HepG2 (cell line): ENCODE results near the gene ARHGAP30. TPM values are rescaled to one million over a fixed set of nuclear protein-coding genes. Genes with fewer than 3 reads are reported as not detected.

ENCODE experiments used
- ARID5B ChIP-seq: IDR thresholded peaks from 2 replicates; pipeline ENCODE4 v1.4.0; 2020; ENCODE audit warnings: mild to moderate bottlenecking, missing genetic modification reagents
- FOXK1 ChIP-seq: sonication (generic); formaldehyde crosslinking; IDR thresholded peaks from 2 replicates; pipeline ENCODE4 v1.4.0; 2020; ENCODE audit warnings: low read depth, missing genetic modification reagents, borderline replicate concordance
- JUNB ChIP-seq: sonication (generic); formaldehyde crosslinking; IDR thresholded peaks from 2 replicates; pipeline ENCODE4 v1.8.0; 2022; ENCODE audit warnings: missing genetic modification reagents, mild to moderate bottlenecking, borderline replicate concordance
- JUND ChIP-seq: sonication (generic); formaldehyde crosslinking; IDR thresholded peaks from 2 replicates; pipeline ENCODE4 v1.8.0; 2022; ENCODE audit warnings: mild to moderate bottlenecking, missing genetic modification reagents
- MXD1 ChIP-seq: sonication (generic); formaldehyde crosslinking; IDR thresholded peaks from 2 replicates; pipeline ENCODE4 v1.4.0; 2020; ENCODE audit warnings: mild to moderate bottlenecking, missing genetic modification reagents
- PCBP1 ChIP-seq: fragments of 200-400 bp; formaldehyde crosslinking; IDR thresholded peaks from 2 replicates; pipeline ENCODE4 v1.6.1; 2017; ENCODE audit warnings: mild to moderate bottlenecking, low read depth, low read length, borderline replicate concordance
- SETDB1 ChIP-seq: sonication (generic); formaldehyde crosslinking; IDR thresholded peaks from 2 replicates; pipeline ENCODE4 v1.5.1; 2020; ENCODE audit warnings: missing genetic modification reagents, mild to moderate bottlenecking, borderline replicate concordance
- TERF1 ChIP-seq: sonication (generic); formaldehyde crosslinking; IDR thresholded peaks from 2 replicates; pipeline ENCODE4 v1.8.0; 2022; ENCODE audit warnings: mild to moderate bottlenecking, missing genetic modification reagents, moderate library complexity
- TFDP1 ChIP-seq: IDR thresholded peaks from 2 replicates; pipeline ENCODE4 v1.6.1; 2016; ENCODE audit warnings: missing compliant biosample characterization, missing genetic modification reagents, borderline replicate concordance
- ZNF142 ChIP-seq: sonication (generic); formaldehyde crosslinking; IDR thresholded peaks from 2 replicates; pipeline ENCODE4 v1.4.0; 2020; ENCODE audit warnings: missing genetic modification reagents
- ZNF563 ChIP-seq: sonication (generic); formaldehyde crosslinking; IDR thresholded peaks from 2 replicates; pipeline ENCODE4 v1.8.0; 2022; ENCODE audit warnings: mild to moderate bottlenecking, moderate library complexity, missing genetic modification reagents
- ZNF580 ChIP-seq: IDR thresholded peaks from 2 replicates; pipeline ENCODE4 v1.6.1; 2016; ENCODE audit warnings: low read depth, borderline replicate concordance
- polyA plus RNA-seq, 8 experiments: library from polyadenylated mRNA; depleted of rRNA in 3 of 8; stranded (reverse) in 7 of 8; unstranded in 1 of 8; fragments of >200 nt; fragmentation: Illumina TruSeq in 4 of 8; extraction: Trizol in 4 of 8; gene quantifications; 2 replicates each; pipeline versions ENCODE4 v1.2.1 to v1.2.3, GENCODE V29; 2011 to 2016; ENCODE audit warnings: low read depth in 4 of 8, missing spikeins in 1 of 8, mixed read lengths in 1 of 8; ENCODE audit not compliant: insufficient read depth in 1 of 8
- total RNA-seq, 5 experiments: library from RNA; depleted of rRNA; stranded (reverse); fragments of >200 nt; fragmentation: Illumina TruSeq; extraction: Trizol; gene quantifications; 2 replicates each; pipeline ENCODE4 v1.2.3, GENCODE V29; 2016; ENCODE audit warnings: low read depth in 1 of 5

ARHGAP30 gene
- total and polyA plus RNA-seq, 2 of the 13 experiments (the other 11 are each of a cell fraction or from before 2014, with no cell fraction given), result 0.13 to 0.20 TPM

- TF ChIP-seq TFDP1 (CRISPR knock-in tag), result no peak
- TF ChIP-seq JUNB (CRISPR knock-in tag), result no peak
- no peak for TF ChIP-seq JUND (CRISPR knock-in tag)
- no peak for TF ChIP-seq ARID5B (CRISPR knock-in tag)
- no peak for TF ChIP-seq TERF1 (CRISPR knock-in tag)
- no peak for TF ChIP-seq PCBP1
- TF ChIP-seq FOXK1 (CRISPR knock-in tag), result 0 out of 2 replicates have a peak, but pooled peaks have one; percentile 22
- 0 out of 2 replicates have a peak, but pooled peaks have one; percentile 50 for TF ChIP-seq ZNF580
- TF ChIP-seq SETDB1 (CRISPR knock-in tag), result no peak
- 0 out of 2 replicates have a peak, but pooled peaks have one; percentile 19 for TF ChIP-seq ZNF563 (CRISPR knock-in tag)
- TF ChIP-seq MXD1 (CRISPR knock-in tag), result no peak
- TF ChIP-seq ZNF142 (CRISPR knock-in tag), result 0 out of 2 replicates have a peak, but pooled peaks have one; percentile 51
Observed at GRCh38 chr1:161098210-161099068, 28.7 kb upstream of the ARHGAP30 start, which contains the start of gene KLHDC9 (continued).
